Trophoblast cell (in vitro differentiated cells and primary cell): ENCODE measurements around the gene CNTRL.

Source experiments
- DNase-seq, 2 donors: peaks; one replicate each; pipeline ENCODE4 v3.0.0-alpha.2; 2016
- H2AFZ ChIP-seq: 2 replicates; pipeline ENCODE4 v1.6.1; 2013; ENCODE audit warnings: low read length, moderate library complexity, mild to moderate bottlenecking; ENCODE audit not compliant: insufficient read depth, poor library complexity
- H2AK5ac ChIP-seq: 2 replicates; pipeline ENCODE4 v1.6.1; 2013; ENCODE audit warnings: mild to moderate bottlenecking, low read length
- H2BK120ac ChIP-seq: 2 replicates; pipeline ENCODE4 v1.6.1; 2013; ENCODE audit warnings: low read length, mild to moderate bottlenecking, moderate library complexity; ENCODE audit not compliant: insufficient read depth, poor library complexity
- H2BK12ac ChIP-seq: 2 replicates; pipeline ENCODE4 v1.6.1; 2013; ENCODE audit warnings: mild to moderate bottlenecking, low read length, moderate library complexity
- H2BK5ac ChIP-seq: 2 replicates; pipeline ENCODE4 v1.6.1; 2013; ENCODE audit warnings: low read length, low read depth, moderate library complexity, mild to moderate bottlenecking; ENCODE audit not compliant: poor library complexity
- H3K14ac ChIP-seq: 2 replicates; pipeline ENCODE4 v1.6.1; 2013; ENCODE audit warnings: mild to moderate bottlenecking, low read length
- H3K18ac ChIP-seq: 2 replicates; pipeline ENCODE4 v1.6.1; 2013; ENCODE audit warnings: mild to moderate bottlenecking, low read length
- H3K23ac ChIP-seq: 2 replicates; pipeline ENCODE4 v1.6.1; 2013; ENCODE audit warnings: low read length
- H3K27ac ChIP-seq: 2 replicates; pipeline ENCODE4 v1.5.1; 2013; ENCODE audit warnings: low read depth, mild to moderate bottlenecking, inconsistent platforms, low read length, moderate library complexity
- H3K27me3 ChIP-seq: 2 replicates; pipeline ENCODE4 v1.6.1; 2013; ENCODE audit warnings: inconsistent platforms, mild to moderate bottlenecking, low read length, moderate library complexity; ENCODE audit not compliant: insufficient read depth
- H3K36me3 ChIP-seq, 2 experiments: 1 replicate in 1 of 2; 2 replicates in 1 of 2; pipeline ENCODE4 v1.6.1; 2013; ENCODE audit warnings: low read length in 2 of 2, mild to moderate bottlenecking in 2 of 2, moderate library complexity in 1 of 2; ENCODE audit not compliant: insufficient read depth in 2 of 2, control insufficient read depth in 1 of 2
- H3K4ac ChIP-seq: 2 replicates; pipeline ENCODE4 v1.6.1; 2013; ENCODE audit warnings: low read depth, mild to moderate bottlenecking, low read length, moderate library complexity
- H3K4me1 ChIP-seq, 2 experiments: 1 replicate in 1 of 2; 2 replicates in 1 of 2; pipeline ENCODE4 v1.6.1; 2013; ENCODE audit warnings: low read length in 2 of 2, mild to moderate bottlenecking in 2 of 2, moderate library complexity in 1 of 2; ENCODE audit not compliant: insufficient read depth in 2 of 2, control insufficient read depth in 1 of 2
- H3K4me2 ChIP-seq: 2 replicates; pipeline ENCODE4 v1.6.1; 2013; ENCODE audit warnings: inconsistent platforms, mild to moderate bottlenecking, low read length, moderate library complexity
- H3K4me3 ChIP-seq: 2 replicates; pipeline ENCODE4 v1.5.1; 2013; ENCODE audit warnings: mild to moderate bottlenecking, low read depth, low read length, inconsistent platforms
- H3K79me1 ChIP-seq: one replicate; pipeline ENCODE4 v1.6.1; 2013; ENCODE audit warnings: low read length
- H3K79me2 ChIP-seq: 2 replicates; pipeline ENCODE4 v1.6.1; 2013; ENCODE audit warnings: low read length, mild to moderate bottlenecking; ENCODE audit not compliant: control insufficient read depth, insufficient read depth, poor library complexity
- H3K9ac ChIP-seq: 2 replicates; pipeline ENCODE4 v1.6.1; 2013; ENCODE audit warnings: mild to moderate bottlenecking, low read length
- H3K9me3 ChIP-seq: 2 replicates; pipeline ENCODE4 v1.6.1; 2013; ENCODE audit warnings: low read depth, mild to moderate bottlenecking, control low read depth, inconsistent platforms, low read length; ENCODE audit not compliant: insufficient read depth
- H4K12ac ChIP-seq: 2 replicates; pipeline ENCODE4 v1.6.1; 2013; ENCODE audit warnings: low read depth, mild to moderate bottlenecking, low read length, moderate library complexity
- H4K8ac ChIP-seq: 2 replicates; pipeline ENCODE4 v1.6.1; 2013; ENCODE audit warnings: low read depth, mild to moderate bottlenecking, low read length, moderate library complexity
- H4K91ac ChIP-seq: one replicate; pipeline ENCODE4 v1.6.1; 2013; ENCODE audit warnings: low read depth, mild to moderate bottlenecking, low read length, moderate library complexity
- WGBS: extraction: QIAGEN DNeasy Blood & Tissue Kit; methylation state at CpG from one replicate; pipeline ENCODE4 v1.1.7; 2013; ENCODE audit warnings: missing lambda C conversion rate; ENCODE audit not compliant: insufficient read length, insufficient coverage; ENCODE audit errors: extremely low coverage; 5-methylcytosine and 5-hydroxymethylcytosine counted together

CNTRL gene

DNA sequence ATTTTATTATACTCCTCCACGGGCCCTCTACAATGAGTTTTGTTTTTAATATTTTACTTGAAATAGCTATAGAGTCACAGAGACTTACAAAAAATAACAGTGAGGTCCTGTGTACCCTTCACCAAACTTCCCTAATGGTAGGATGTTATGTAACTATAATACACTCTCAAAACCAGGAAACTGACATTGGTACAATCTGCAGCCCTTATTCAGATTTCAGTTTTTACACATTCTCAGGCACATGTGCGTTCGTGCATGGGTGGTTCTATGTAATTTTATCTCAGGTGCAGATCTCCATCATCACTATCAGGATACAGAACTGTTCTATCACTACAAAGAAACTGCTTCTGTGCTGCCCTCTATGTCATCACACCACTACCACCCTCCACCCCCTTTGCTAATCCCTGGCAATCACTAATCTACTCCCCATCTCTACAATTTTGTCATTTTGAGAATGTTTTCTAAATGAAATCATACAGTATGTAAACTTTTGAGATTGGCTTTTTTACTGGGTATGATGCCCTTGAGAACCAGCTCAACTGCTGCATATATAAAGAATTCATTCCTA, 110.5 kb downstream of the CNTRL start:
- Histone ChIP-seq H3K9me3 (no peaks in the 10 kb centered on the region), H3K4me1 (peaks cover 0 to 8% of the 10 kb centered on the region in 2 experiments), H3K23ac (no peak overlapping the region), H3K14ac (no peak overlapping the region), H3K27me3 (no peaks in the 10 kb centered on the region), H2BK120ac (no peak overlapping the region), H3K27ac (no peak overlapping the region), H3K4me2 (no peak overlapping the region), H4K12ac (no peak overlapping the region), H3K4ac (no peak overlapping the region), H2BK5ac (no peak overlapping the region), H3K4me3 (no peak overlapping the region), H3K79me2 (peaks cover 2% of the 10 kb centered on the region), H3K79me1 (no peaks in the 10 kb centered on the region), H3K36me3 (peaks cover 4 to 10% of the 10 kb centered on the region in 2 experiments), H3K18ac (no peak overlapping the region), H2AK5ac (no peak overlapping the region), H2AFZ (no peak overlapping the region), H4K91ac (no peak overlapping the region), H4K8ac (no peak overlapping the region), H2BK12ac (no peak overlapping the region), H3K9ac (no peak overlapping the region)
- no CpG with 5 or more reads among the region's 3 CpGs for WGBS
- peak in 1 of 2 donors; percentile 50 for DNase-seq

DNA sequence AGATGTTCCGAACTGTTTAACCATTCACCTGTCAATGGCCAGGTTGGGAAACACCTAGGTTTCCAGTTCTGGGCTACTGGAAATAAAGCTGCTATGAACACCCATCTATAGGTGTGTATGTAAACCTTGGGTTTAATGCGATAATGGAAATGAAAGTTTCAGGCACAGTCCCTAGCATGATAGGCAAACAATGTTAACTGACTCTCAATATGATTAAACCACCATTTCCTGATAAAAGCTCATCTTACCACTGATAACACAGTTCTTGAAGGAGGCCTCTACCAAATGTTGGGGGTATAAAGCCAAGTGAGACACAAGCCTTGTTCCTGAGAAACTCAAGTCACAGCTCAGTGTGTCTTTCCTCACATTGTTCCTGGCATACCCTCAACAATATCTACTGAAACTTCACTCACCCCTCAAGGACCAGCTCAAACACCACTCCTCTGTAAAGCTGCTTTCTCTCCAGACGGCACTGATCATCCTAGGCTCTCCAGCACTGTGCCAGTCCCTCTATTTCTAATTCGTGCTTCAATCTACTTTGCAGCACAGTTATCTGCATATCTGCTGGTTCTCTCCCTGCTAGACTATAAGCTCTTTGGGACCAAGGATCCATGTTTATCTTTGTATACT, 111.1 kb downstream of the CNTRL start:
- H4K12ac ChIP-seq = no peak overlapping the region
- H2AK5ac ChIP-seq = no peak overlapping the region
- H2AFZ ChIP-seq = no peak overlapping the region
- no peak overlapping the region for H3K4ac ChIP-seq
- H4K8ac ChIP-seq = no peak overlapping the region
- no peak overlapping the region for H3K18ac ChIP-seq
- peaks cover 4 to 8% of the 10 kb centered on the region in 2 experiments for H3K36me3 ChIP-seq
- H3K27ac ChIP-seq = no peak overlapping the region
- DNase-seq = no peak
- H4K91ac ChIP-seq = no peak overlapping the region
- no peak overlapping the region for H3K23ac ChIP-seq
- no CpG with 5 or more reads among the region's 4 CpGs for WGBS
- no peaks in the 10 kb centered on the region for H3K9me3 ChIP-seq
- H3K4me1 ChIP-seq = peaks cover 0 to 8% of the 10 kb centered on the region in 2 experiments
- H3K79me2 ChIP-seq = peaks cover 2% of the 10 kb centered on the region
- H3K14ac ChIP-seq = no peak overlapping the region
- no peak overlapping the region for H2BK120ac ChIP-seq
- no peak overlapping the region for H3K9ac ChIP-seq
- H3K79me1 ChIP-seq = no peaks in the 10 kb centered on the region
- H2BK12ac ChIP-seq = no peak overlapping the region
- no peak overlapping the region for H3K4me3 ChIP-seq
- H3K27me3 ChIP-seq = no peaks in the 10 kb centered on the region
- no peak overlapping the region for H2BK5ac ChIP-seq
- H3K4me2 ChIP-seq = no peak overlapping the region

DNA sequence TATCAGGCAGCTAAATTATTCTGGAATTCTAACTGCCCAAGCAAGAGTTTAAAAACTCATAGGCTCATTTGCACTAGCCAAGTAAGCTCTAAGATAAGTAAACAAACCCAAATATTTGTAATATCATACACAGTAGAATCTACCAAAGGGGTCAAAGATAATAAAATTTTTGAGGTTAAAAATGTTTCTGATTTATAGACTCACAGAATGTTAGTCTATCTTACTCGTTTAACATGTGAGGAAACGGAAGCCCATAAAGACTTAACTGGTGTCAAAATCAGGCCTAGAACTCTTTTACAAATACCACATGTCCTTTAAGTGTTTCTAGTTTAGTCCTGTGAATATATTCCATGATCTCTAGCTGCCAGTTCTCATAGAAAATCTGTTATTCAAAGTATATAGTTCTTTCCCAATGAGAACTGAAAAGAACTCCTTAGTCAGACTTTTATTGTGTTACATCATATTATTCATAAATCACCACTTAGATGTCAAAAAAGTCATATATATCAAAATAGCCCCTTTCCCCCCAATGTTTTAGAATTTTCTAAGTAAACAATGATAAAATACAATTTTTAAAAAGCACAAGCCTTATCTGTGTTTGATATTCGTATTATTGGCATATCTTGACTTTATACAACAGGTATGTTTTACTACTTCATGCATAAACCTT, 113.0 kb downstream of the CNTRL start:
- no peak for DNase-seq

DNA sequence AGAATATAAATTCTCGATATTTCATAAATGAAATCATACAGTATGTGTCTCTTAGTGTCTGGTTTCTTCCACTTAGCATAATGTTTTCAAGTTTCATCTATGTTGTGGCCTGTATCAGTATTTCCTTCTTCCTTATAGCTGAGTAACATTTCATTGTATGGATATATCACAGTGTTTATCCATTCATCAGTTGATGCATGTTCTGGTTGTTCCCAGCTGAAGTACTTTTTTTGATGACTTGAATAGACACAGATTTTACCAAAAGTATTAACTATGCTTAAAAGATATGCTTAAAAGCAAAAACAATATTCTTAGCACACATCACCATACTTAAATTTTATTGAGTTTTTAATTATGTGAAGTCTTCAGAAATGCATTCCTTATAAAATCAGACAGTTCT, 114.3 kb downstream of the CNTRL start:
- H2BK12ac ChIP-seq = no peak overlapping the region
- no peak overlapping the region for H2AFZ ChIP-seq
- H3K79me1 ChIP-seq = no peaks in the 10 kb centered on the region
- no peaks in the 10 kb centered on the region for H3K9me3 ChIP-seq
- no peak overlapping the region for H4K8ac ChIP-seq
- WGBS = no CpG with 5 or more reads among the region's 1 CpG
- H3K36me3 ChIP-seq = peaks cover 2 to 5% of the 10 kb centered on the region in 2 experiments
- H3K4me1 ChIP-seq = peaks cover 0 to 3% of the 10 kb centered on the region in 2 experiments
- H3K4me2 ChIP-seq = no peak overlapping the region
- DNase-seq = no peak
- no peak overlapping the region for H3K23ac ChIP-seq
- no peak overlapping the region for H2BK5ac ChIP-seq
- no peak overlapping the region for H3K4ac ChIP-seq
- H3K9ac ChIP-seq = no peak overlapping the region
- no peak overlapping the region for H3K4me3 ChIP-seq
- H3K27ac ChIP-seq = no peak overlapping the region
- H3K27me3 ChIP-seq = no peaks in the 10 kb centered on the region
- peaks cover 3% of the 10 kb centered on the region for H3K79me2 ChIP-seq
- no peak overlapping the region for H4K12ac ChIP-seq
- H3K14ac ChIP-seq = no peak overlapping the region
- no peak overlapping the region for H4K91ac ChIP-seq
- H3K18ac ChIP-seq = no peak overlapping the region
- H2AK5ac ChIP-seq = no peak overlapping the region
- no peak overlapping the region for H2BK120ac ChIP-seq

More for the DNA sequence above, 113.0 kb downstream of the CNTRL start:
- no peak overlapping the region for H3K4ac ChIP-seq
- H3K14ac ChIP-seq = no peak overlapping the region
- H3K9me3 ChIP-seq = no peaks in the 10 kb centered on the region
- H3K27me3 ChIP-seq = no peaks in the 10 kb centered on the region
- peaks cover 0 to 8% of the 10 kb centered on the region in 2 experiments for H3K4me1 ChIP-seq
- no peak overlapping the region for H4K91ac ChIP-seq
- no peak overlapping the region for H2AFZ ChIP-seq
- peaks cover 2% of the 10 kb centered on the region for H3K79me2 ChIP-seq
- no peak overlapping the region for H3K23ac ChIP-seq
- peaks cover 2 to 5% of the 10 kb centered on the region in 2 experiments for H3K36me3 ChIP-seq
- no CpG with 5 or more reads among the region's 3 CpGs for WGBS
- no peak overlapping the region for H2BK5ac ChIP-seq
- no peak overlapping the region for H3K27ac ChIP-seq
- no peak overlapping the region for H2BK12ac ChIP-seq
- H3K4me3 ChIP-seq = no peak overlapping the region
- no peak overlapping the region for H4K8ac ChIP-seq
- H2AK5ac ChIP-seq = no peak overlapping the region
- H2BK120ac ChIP-seq = no peak overlapping the region
- no peak overlapping the region for H3K4me2 ChIP-seq
- H4K12ac ChIP-seq = no peak overlapping the region
- no peak overlapping the region for H3K18ac ChIP-seq
- no peak overlapping the region for H3K9ac ChIP-seq
- no peaks in the 10 kb centered on the region for H3K79me1 ChIP-seq
